SK-N-SH treated with all-trans-retinoic acid at 6 μM for 48 hours (cell line): ENCODE results near the gene RGS10.

ENCODE experiments used
- ATAC-seq: fragments of 200-7000 bp; cut with Tn5 transposase; 3 replicates; pipeline ENCODE4 v1.9.1; 2020; ENCODE audit warnings: mild to moderate bottlenecking, moderate library complexity
- ARNTL ChIP-seq: fragments of 450-650 bp; formaldehyde crosslinking; IDR thresholded peaks from 2 replicates; pipeline ENCODE4 v1.5.0; 2020; ENCODE audit warnings: low read depth, mild to moderate bottlenecking, moderate library complexity, borderline replicate concordance
- BACH2 ChIP-seq: fragments of 250-450 bp; sonication (Bioruptor Pico); IDR thresholded peaks from 2 replicates; pipeline ENCODE4 v1.9.0; 2021; ENCODE audit warnings: mild to moderate bottlenecking, borderline replicate concordance
- CREB5 ChIP-seq: fragments of 250-450 bp; sonication (Bioruptor Pico); IDR thresholded peaks from 2 replicates; pipeline ENCODE4 v1.5.1; 2020; ENCODE audit warnings: low read depth, mild to moderate bottlenecking, moderate library complexity
- CSDC2 ChIP-seq: fragments of 250-450 bp; sonication (Bioruptor Pico); IDR thresholded peaks from 2 replicates; pipeline ENCODE4 v1.5.0; 2020; ENCODE audit warnings: mild to moderate bottlenecking, moderate library complexity
- CSRNP3 ChIP-seq: fragments of 250-450 bp; sonication (Bioruptor Pico); IDR thresholded peaks from 2 replicates; pipeline ENCODE4 v1.5.1; 2021; ENCODE audit warnings: mild to moderate bottlenecking, moderate library complexity
- ESRRG ChIP-seq: fragments of 250-450 bp; sonication (Bioruptor Pico); IDR thresholded peaks from 2 replicates; pipeline ENCODE4 v1.6.1; 2021; ENCODE audit warnings: mild to moderate bottlenecking
- GLIS3 ChIP-seq: fragments of 250-450 bp; sonication (Bioruptor Pico); IDR thresholded peaks from 2 replicates; pipeline ENCODE4 v1.5.0; 2020; ENCODE audit warnings: mild to moderate bottlenecking, moderate library complexity
- ISL1 ChIP-seq: fragments of 250-450 bp; sonication (Bioruptor Pico); IDR thresholded peaks from 2 replicates; pipeline ENCODE4 v2.1.2; 2022; ENCODE audit warnings: mild to moderate bottlenecking, moderate library complexity
- OSR1 ChIP-seq: fragments of 250-450 bp; sonication (Bioruptor Pico); IDR thresholded peaks from 2 replicates; pipeline ENCODE4 v1.8.0; 2022; ENCODE audit warnings: moderate library complexity, mild to moderate bottlenecking, inconsistent platforms
- PATZ1 ChIP-seq: fragments of 250-450 bp; sonication (Bioruptor Pico); IDR thresholded peaks from 2 replicates; pipeline ENCODE4 v1.8.0; 2020; ENCODE audit warnings: mild to moderate bottlenecking, moderate library complexity, borderline replicate concordance
- POU6F1 ChIP-seq: fragments of 250-450 bp; sonication (Bioruptor Pico); IDR thresholded peaks from 2 replicates; pipeline ENCODE4 v1.8.0; 2021; ENCODE audit warnings: low read depth, mild to moderate bottlenecking, moderate library complexity, borderline replicate concordance
- PPARA ChIP-seq: fragments of 250-450 bp; sonication (Bioruptor Pico); IDR thresholded peaks from 2 replicates; pipeline ENCODE4 v1.5.0; 2020; ENCODE audit warnings: mild to moderate bottlenecking, borderline replicate concordance
- TCF4 ChIP-seq: fragments of 250-450 bp; sonication (Bioruptor Pico); IDR thresholded peaks from 2 replicates; pipeline ENCODE4 v1.8.0; 2021; ENCODE audit warnings: mild to moderate bottlenecking, moderate library complexity, borderline replicate concordance
- TOX ChIP-seq: fragments of 250-450 bp; sonication (Bioruptor Pico); IDR thresholded peaks from 2 replicates; pipeline ENCODE4 v1.8.0; 2021; ENCODE audit warnings: mild to moderate bottlenecking, moderate library complexity, borderline replicate concordance
- TSHZ2 ChIP-seq: fragments of 250-450 bp; sonication (Bioruptor Pico); IDR thresholded peaks from 2 replicates; pipeline ENCODE4 v1.5.0; 2020; ENCODE audit warnings: mild to moderate bottlenecking, moderate library complexity
- ZC3H10 ChIP-seq: fragments of 250-450 bp; sonication (Bioruptor Pico); IDR thresholded peaks from 2 replicates; pipeline ENCODE4 v1.5.1; 2021; ENCODE audit warnings: mild to moderate bottlenecking, moderate library complexity
- ZFP3 ChIP-seq: fragments of 250-450 bp; sonication (Bioruptor Pico); IDR thresholded peaks from 2 replicates; pipeline ENCODE4 v1.5.0; 2020; ENCODE audit warnings: mild to moderate bottlenecking, moderate library complexity
- ZFP30 ChIP-seq: fragments of 450-650 bp; formaldehyde crosslinking; IDR thresholded peaks from 2 replicates; pipeline ENCODE4 v1.5.0; 2022; ENCODE audit warnings: mild to moderate bottlenecking, moderate library complexity
- ZNF565 ChIP-seq: fragments of 450-650 bp; formaldehyde crosslinking; conservative IDR thresholded peaks from 2 replicates; pipeline ENCODE4 v1.5.0; 2020; ENCODE audit warnings: low read depth, mild to moderate bottlenecking, moderate library complexity
- ZNF70 ChIP-seq: fragments of 450-650 bp; formaldehyde crosslinking; IDR thresholded peaks from 2 replicates; pipeline ENCODE4 v1.5.0; 2020; ENCODE audit warnings: mild to moderate bottlenecking, moderate library complexity
- ZNF8 ChIP-seq: fragments of 450-650 bp; formaldehyde crosslinking; IDR thresholded peaks from 2 replicates; pipeline ENCODE4 v1.5.0; 2020; ENCODE audit warnings: mild to moderate bottlenecking, moderate library complexity

RGS10 gene

GRCh38 chr10:119555178-119555784, 12.8 kb upstream of the RGS10 start:
- TF ChIP-seq CSDC2 (CRISPR knock-in tag) (no peak), ZNF565 (no peak), ZFP30 (CRISPR knock-in tag) (no peak), CREB5 (CRISPR knock-in tag) (no peak), GLIS3 (no peak)
- no peak for ATAC-seq

GRCh38 chr10:119550827-119551226, 8.3 kb upstream of the RGS10 start:
- ATAC-seq = no peak
- TF ChIP-seq CREB5 (CRISPR knock-in tag) = no peak
- no peak for TF ChIP-seq TCF4 (CRISPR knock-in tag)
- TF ChIP-seq TSHZ2 = no peak
- no peak for TF ChIP-seq ZNF565
- no peak for TF ChIP-seq ZC3H10 (CRISPR knock-in tag)
- no peak for TF ChIP-seq ZNF8 (CRISPR knock-in tag)
- no peak for TF ChIP-seq ESRRG (CRISPR knock-in tag)

- TF ChIP-seq BACH2 (no peak), ESRRG (CRISPR knock-in tag) (no peak), OSR1 (CRISPR knock-in tag) (no peak), ZFP3 (CRISPR knock-in tag) (no peak), ZNF70 (CRISPR knock-in tag) (no peak), ISL1 (CRISPR knock-in tag) (no peak), POU6F1 (CRISPR knock-in tag) (no peak), CREB5 (CRISPR knock-in tag) (no peak), PATZ1 (CRISPR knock-in tag) (no peak), ZNF565 (no peak), ARNTL (no peak), TOX (CRISPR knock-in tag) (no peak), ZFP30 (CRISPR knock-in tag) (no peak), PPARA (CRISPR knock-in tag) (no peak), ZC3H10 (CRISPR knock-in tag) (no peak), CSRNP3 (CRISPR knock-in tag) (no peak)
- no peak for ATAC-seq
Measured at GRCh38 chr10:119549247-119549999, 6.9 kb upstream of the RGS10 start.
